ENCODE results near the gene TLE3.

The TLE3 gene

DNA sequence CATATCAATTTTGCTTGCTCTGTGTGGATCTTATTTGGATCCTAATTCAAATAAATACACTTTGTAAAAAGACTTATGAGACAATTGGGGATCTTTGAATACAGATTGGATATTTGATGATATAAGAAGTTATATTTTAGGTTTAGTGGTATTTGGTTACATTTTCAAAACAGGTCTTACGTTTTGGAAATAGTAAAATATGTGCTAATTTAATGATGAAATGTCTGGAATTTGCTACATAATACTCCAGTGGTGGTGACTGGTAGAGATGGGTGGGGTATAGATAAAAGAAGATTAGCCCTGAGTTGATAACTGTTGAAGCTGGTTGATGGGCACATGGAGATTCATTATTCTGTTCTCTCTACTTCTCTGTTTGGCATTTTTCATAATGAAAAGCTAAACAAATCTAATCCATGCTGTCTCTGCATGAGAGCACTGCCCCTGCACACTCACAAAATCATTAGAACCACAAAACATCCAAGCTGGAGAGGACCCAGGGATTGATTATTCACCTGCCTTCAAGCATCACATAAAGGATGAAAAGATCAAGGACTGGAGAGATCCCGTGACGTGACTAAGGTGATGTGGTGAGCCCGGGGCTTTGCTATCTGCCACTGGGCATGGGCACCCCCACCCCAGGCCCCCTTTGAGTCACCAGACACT is 58.9 kb downstream of the TLE3 start:
- in situ Hi-C loops (cut with HindIII; ENCODE audit: low sequenced_read_pairs): no loop called here
- TF ChIP-seq, protein P1, sequence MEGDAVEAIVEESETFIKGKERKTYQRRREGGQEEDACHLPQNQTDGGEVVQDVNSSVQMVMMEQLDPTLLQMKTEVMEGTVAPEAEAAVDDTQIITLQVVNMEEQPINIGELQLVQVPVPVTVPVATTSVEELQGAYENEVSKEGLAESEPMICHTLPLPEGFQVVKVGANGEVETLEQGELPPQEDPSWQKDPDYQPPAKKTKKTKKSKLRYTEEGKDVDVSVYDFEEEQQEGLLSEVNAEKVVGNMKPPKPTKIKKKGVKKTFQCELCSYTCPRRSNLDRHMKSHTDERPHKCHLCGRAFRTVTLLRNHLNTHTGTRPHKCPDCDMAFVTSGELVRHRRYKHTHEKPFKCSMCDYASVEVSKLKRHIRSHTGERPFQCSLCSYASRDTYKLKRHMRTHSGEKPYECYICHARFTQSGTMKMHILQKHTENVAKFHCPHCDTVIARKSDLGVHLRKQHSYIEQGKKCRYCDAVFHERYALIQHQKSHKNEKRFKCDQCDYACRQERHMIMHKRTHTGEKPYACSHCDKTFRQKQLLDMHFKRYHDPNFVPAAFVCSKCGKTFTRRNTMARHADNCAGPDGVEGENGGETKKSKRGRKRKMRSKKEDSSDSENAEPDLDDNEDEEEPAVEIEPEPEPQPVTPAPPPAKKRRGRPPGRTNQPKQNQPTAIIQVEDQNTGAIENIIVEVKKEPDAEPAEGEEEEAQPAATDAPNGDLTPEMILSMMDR (IDR thresholded peaks at IDR 0.05; ENCODE audit: low read depth, low read length): no peak
- H3K4me3 ChIP-seq (ENCODE audit: low read depth, low read length): no peak overlapping the region
- no peak for DNase-seq (ENCODE audit: low read depth, low spot score)

DNA sequence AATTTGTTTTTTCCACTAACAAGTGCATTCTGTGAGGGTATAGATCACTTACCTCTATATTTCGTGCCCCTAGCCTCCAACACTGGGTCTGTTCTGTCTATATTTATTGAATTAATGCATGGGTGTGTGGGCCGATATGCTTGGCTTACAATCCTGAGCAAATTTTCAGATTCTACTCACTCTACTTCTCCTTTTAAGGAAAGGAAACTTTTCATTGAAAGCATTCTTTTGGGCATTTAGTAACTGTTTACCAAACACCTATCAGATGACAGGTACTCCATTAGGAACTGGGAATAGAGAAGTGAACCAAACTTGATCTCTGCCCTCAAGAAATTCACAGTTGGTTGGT is 60.5 kb downstream of the TLE3 start:
- TF ChIP-seq, protein P1 (IDR thresholded peaks at IDR 0.05; ENCODE audit: low read depth, low read length): no peak

DNA sequence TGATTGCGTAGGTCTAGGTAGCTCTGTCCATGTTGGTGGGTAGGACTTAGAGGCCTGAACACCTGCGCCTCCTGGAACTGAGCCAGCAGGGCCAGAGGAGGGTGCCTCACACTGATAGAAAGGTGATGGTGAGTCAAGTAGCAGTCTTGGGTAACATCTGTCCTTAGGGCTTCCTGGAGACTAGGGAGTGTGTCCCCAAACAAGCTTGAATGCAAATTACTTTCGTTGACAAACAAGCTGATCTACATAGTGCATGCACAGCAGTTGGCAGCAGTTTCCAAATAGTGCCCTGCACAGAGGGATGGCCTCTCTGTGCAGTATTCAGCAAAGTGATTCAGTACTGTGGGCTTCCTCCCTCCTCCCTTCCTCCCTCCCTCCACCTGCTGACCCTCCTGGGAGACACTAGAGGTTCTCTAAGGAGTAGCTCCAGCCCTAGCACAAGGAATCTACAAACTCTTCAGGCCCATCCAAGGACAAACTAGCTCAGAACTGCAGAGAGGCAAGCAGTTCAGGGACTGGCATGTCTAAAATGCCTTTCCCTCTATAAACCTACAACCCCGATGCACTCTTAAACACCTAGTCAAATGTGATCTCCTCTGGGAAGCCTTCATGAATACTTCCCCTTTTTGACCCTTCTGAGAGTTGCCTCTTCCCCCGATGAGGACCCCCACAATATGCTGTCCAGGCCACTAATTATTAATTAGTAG is 61.0 kb downstream of the TLE3 start:
- TF ChIP-seq, protein P1 (IDR thresholded peaks at IDR 0.05; ENCODE audit: low read depth, low read length): no peak
- in situ Hi-C loops (cut with HindIII; ENCODE audit: low sequenced_read_pairs): no loop called here

More for the DNA sequence above, 60.5 kb downstream of the TLE3 start:
- in situ Hi-C loops (cut with HindIII; ENCODE audit: low sequenced_read_pairs): no loop called here
- no peak for DNase-seq (ENCODE audit: low read depth, low spot score)
- H3K4me3 ChIP-seq (ENCODE audit: low read depth, low read length): no peak overlapping the region

DNA sequence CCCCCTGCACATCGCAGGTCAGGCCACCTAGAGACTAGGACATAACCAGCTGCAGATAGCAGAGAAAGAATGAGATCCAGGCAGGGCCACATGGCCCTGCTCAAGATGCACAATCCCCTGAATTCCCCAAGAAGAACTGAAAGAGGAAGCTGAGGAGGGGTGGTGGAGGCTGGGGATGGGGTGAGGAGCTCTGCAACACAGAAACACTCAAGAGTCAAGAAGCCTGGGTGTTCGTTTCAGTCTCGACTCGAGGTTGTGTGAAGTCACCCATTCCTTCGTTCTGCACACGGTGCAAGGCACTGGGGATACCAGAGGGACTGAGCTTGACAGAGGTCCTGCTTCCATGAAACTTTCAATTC is 62.0 kb downstream of the TLE3 start:
- TF ChIP-seq, protein P1 (IDR thresholded peaks at IDR 0.05; ENCODE audit: low read depth, low read length): no peak
- DNase-seq (ENCODE audit: low read depth, low spot score): no peak
- H3K4me3 ChIP-seq (ENCODE audit: low read depth, low read length): no peak overlapping the region
- in situ Hi-C loops (cut with HindIII; ENCODE audit: low sequenced_read_pairs): no loop called here

More for the DNA sequence above, 61.0 kb downstream of the TLE3 start:
- no peak overlapping the region for H3K4me3 ChIP-seq (ENCODE audit: low read depth, low read length)
- no peak for DNase-seq (ENCODE audit: low read depth, low spot score)

DNA sequence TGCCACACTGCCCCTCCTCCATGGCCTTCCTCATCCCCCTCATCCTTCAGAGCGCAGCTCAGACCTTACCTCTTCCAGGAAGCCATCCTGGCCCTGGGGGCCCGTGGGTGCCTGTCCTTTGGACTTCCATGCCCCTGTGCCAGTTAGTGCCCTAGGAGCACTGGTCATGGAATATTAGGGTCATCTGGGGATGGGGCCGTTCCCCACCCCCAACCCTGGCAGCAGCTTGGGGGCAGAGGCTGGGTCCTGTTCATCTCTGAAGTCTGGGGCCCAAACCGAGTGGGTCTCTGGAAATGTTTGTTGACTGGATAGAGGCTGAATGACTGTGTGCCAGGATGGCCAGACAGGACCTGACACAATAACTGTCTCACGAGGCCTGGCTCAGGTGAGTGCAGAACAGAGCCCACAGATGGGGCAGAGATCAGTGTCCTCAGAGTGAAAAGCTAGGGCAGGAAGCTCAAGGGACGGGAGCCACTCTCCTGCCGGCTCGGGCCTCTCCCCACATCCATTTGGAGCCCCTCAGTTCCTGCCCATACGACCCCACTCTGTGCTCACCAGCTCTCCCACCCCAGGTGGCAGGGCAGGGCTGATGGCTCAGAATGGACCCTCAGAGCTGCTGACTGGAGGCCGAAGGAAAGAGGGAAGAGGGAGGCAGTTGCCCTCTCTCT is 62.5 kb downstream of the TLE3 start:
- in situ Hi-C loops (cut with HindIII; ENCODE audit: low sequenced_read_pairs): no loop called here
- TF ChIP-seq, protein P1 (IDR thresholded peaks at IDR 0.05; ENCODE audit: low read depth, low read length): no peak
- H3K4me3 ChIP-seq (ENCODE audit: low read depth, low read length): no peak overlapping the region
- no peak for DNase-seq (ENCODE audit: low read depth, low spot score)

DNA sequence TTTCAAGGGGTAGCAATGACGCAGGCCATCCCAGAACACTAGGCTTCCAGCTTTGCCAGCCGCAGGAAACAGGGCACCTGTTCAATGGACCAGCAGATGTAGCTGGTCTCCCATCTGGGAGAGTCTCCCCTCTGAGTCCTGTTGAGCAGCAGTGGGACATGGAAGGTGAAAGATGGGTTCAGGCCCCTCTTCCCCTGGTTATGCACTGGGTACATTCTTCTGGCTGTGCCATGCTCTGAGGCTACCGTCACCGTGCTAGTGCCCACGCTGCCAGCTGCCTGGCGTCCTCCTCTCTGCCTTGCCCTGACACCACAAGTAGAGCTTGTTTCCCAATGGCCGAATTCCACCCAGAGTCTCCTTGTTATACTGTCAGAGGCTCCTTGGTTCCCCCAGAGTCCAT is 63.1 kb downstream of the TLE3 start:
- TF ChIP-seq, protein P1 (IDR thresholded peaks at IDR 0.05; ENCODE audit: low read depth, low read length): no peak
- no peak overlapping the region for H3K4me3 ChIP-seq (ENCODE audit: low read depth, low read length)
- in situ Hi-C loops (cut with HindIII; ENCODE audit: low sequenced_read_pairs): no loop called here
- no peak for DNase-seq (ENCODE audit: low read depth, low spot score)

Data from astrocyte of the spinal cord (primary cell).